Astrocyte of the cerebellum (primary cell): Measurements from ENCODE around the gene PRPF18.

ENCODE experiments used
- DNase-seq: peaks from one replicate; pipeline ENCODE4 v3.0.0-alpha.2; 2011; ENCODE audit warnings: low read depth
- H3K4me3 ChIP-seq: 2 replicates; pipeline ENCODE4 v1.5.1; 2011; ENCODE audit warnings: mild to moderate bottlenecking, low read depth, low read length, moderate library complexity
- CTCF ChIP-seq: IDR thresholded peaks from 2 replicates; pipeline ENCODE4 v1.5.1; 2012; ENCODE audit warnings: low read length, low read depth, moderate library complexity, mild to moderate bottlenecking; ENCODE audit errors: missing control alignments
- in situ Hi-C: cut with HindIII; loops from 2 replicates; pipeline ENCODE4 v1.10.0; 2017; ENCODE audit warnings: low sequenced_read_pairs

Gene PRPF18

GRCh38 chr10:13597909-13598308 is 11.1 kb downstream of the PRPF18 start:
- H3K4me3 ChIP-seq = no peak overlapping the region
- no peak for TF ChIP-seq CTCF
- no peak for DNase-seq
- in situ Hi-C loops = no loop called here

- DNase-seq = no peak
- in situ Hi-C loops = no loop called here
- TF ChIP-seq CTCF = no peak
- no peak overlapping the region for H3K4me3 ChIP-seq
Measured at GRCh38 chr10:13604357-13605040, 17.7 kb downstream of the PRPF18 start.

GRCh38 chr10:13608246-13608853 is 21.6 kb downstream of the PRPF18 start:
- TF ChIP-seq CTCF = no peak
- in situ Hi-C loops = no loop called here
- no peak for DNase-seq
- H3K4me3 ChIP-seq = no peak overlapping the region

- TF ChIP-seq CTCF = no peak
- no peak for DNase-seq
- in situ Hi-C loops = no loop called here
- H3K4me3 ChIP-seq = no peak overlapping the region
Measured at GRCh38 chr10:13612654-13613373, 26.0 kb downstream of the PRPF18 start.

- H3K4me3 ChIP-seq = no peak overlapping the region
- TF ChIP-seq CTCF = peak; percentile 47
- peak; percentile 57 for DNase-seq
- in situ Hi-C loops = no loop called here
Measured at GRCh38 chr10:13613519-13613918, 26.8 kb downstream of the PRPF18 start.

GRCh38 chr10:13614530-13615332 is 28.0 kb downstream of the PRPF18 start:
- no peak overlapping the region for H3K4me3 ChIP-seq
- DNase-seq = peak; percentile 56
- TF ChIP-seq CTCF = peak; percentile 23
- in situ Hi-C loops = no loop called here
